LHCN-M2 (cell line): ENCODE data around the gene ENHO. TPM values are rescaled to one million over a fixed set of nuclear protein-coding genes. Genes with fewer than 3 reads are reported as not detected.

Experiments used
- DNase-seq: peaks from one replicate; pipeline ENCODE4 v3.0.0-alpha.2; 2012; ENCODE audit warnings: low read depth
- total RNA-seq: library from RNA; depleted of rRNA; stranded (reverse); fragments of >200 nt; gene quantifications from 2 replicates; pipeline ENCODE4 v1.2.3, GENCODE V29; 2014

The ENHO gene
- total RNA-seq, 1 experiment from 2014 or later, result 0.29 TPM

- no peak for DNase-seq
Measured at GRCh38 chr9:34555936-34556525, 33.2 kb upstream of the ENHO start.

- no peak for DNase-seq
Measured at GRCh38 chr9:34555500-34555899, 32.7 kb upstream of the ENHO start.

- DNase-seq, result no peak
Measured at GRCh38 chr9:34555002-34555348, 32.2 kb upstream of the ENHO start.

GRCh38 chr9:34554211-34555001 is 31.6 kb upstream of the ENHO start:
- DNase-seq, result peak; percentile 24

GRCh38 chr9:34553511-34554021 is 30.8 kb upstream of the ENHO start:
- no peak for DNase-seq

- no peak for DNase-seq
Measured at GRCh38 chr9:34552986-34553385, 30.2 kb upstream of the ENHO start.

GRCh38 chr9:34552606-34552981 is 29.8 kb upstream of the ENHO start:
- DNase-seq, result no peak

- no peak for DNase-seq
Measured at GRCh38 chr9:34551751-34552605, 29.2 kb upstream of the ENHO start.

GRCh38 chr9:34550681-34551270 is 28.0 kb upstream of the ENHO start:
- no peak for DNase-seq

- DNase-seq, result no peak
Measured at GRCh38 chr9:34550016-34550680, 27.4 kb upstream of the ENHO start.

GRCh38 chr9:34549407-34549732 is 26.6 kb upstream of the ENHO start:
- no peak for DNase-seq

- peak; percentile 43 for DNase-seq
Measured at GRCh38 chr9:34547960-34548611, 25.3 kb upstream of the ENHO start.

GRCh38 chr9:34546834-34547827 is 24.3 kb upstream of the ENHO start:
- peak; percentile 81 for DNase-seq

GRCh38 chr9:34546102-34546833 is 23.5 kb upstream of the ENHO start:
- no peak for DNase-seq

- no peak for DNase-seq
Measured at GRCh38 chr9:34545497-34545896, 22.7 kb upstream of the ENHO start.

GRCh38 chr9:34544035-34544434 is 21.2 kb upstream of the ENHO start:
- no peak for DNase-seq

GRCh38 chr9:34541540-34541939 is 18.8 kb upstream of the ENHO start:
- DNase-seq, result no peak

GRCh38 chr9:34540827-34541226 is 18.0 kb upstream of the ENHO start:
- DNase-seq, result peak; percentile 51

- DNase-seq, result no peak
Measured at GRCh38 chr9:34536685-34537084, 13.9 kb upstream of the ENHO start.
